Activated CD8-positive, alpha-beta memory T cell treated with anti-CD3 and anti-CD28 coated beads, Interleukin-2, amount 10 ng/mL, durations not matched to agents 7 days and 5 days (primary cell): ENCODE results near the gene SLC23A2. TPM values are rescaled to one million over a fixed set of nuclear protein-coding genes. Genes with fewer than 3 reads are reported as not detected.

Experiments
- ATAC-seq: fragments of 150-1000 bp; cut with Tn5 transposase; one replicate; pipeline ENCODE4 v1.10.0; 2021; ENCODE audit warnings: moderate library complexity
- CTCF ChIA-PET: fragments of 350-600 bp; sonication (Branson Sonifier 250); formaldehyde crosslinking; loops from one replicate; lab custom pipeline; 2021; ENCODE audit warnings: antibody characterized with exemption; lab: Charles Lee
- DNase-seq: peaks from one replicate; pipeline ENCODE4 v3.0.0-alpha.2; 2020
- H3K27ac Mint-ChIP-seq: one replicate; pipeline ENCODE4 v1.8.0; 2021; ENCODE audit warnings: mild to moderate bottlenecking, mixed read lengths
- H3K27me3 Mint-ChIP-seq: one replicate; pipeline ENCODE4 v1.8.0; 2021; ENCODE audit warnings: mixed read lengths
- H3K36me3 Mint-ChIP-seq: one replicate; pipeline ENCODE4 v1.8.0; 2021; ENCODE audit warnings: mild to moderate bottlenecking, mixed read lengths
- H3K4me1 Mint-ChIP-seq: one replicate; pipeline ENCODE4 v1.8.0; 2021; ENCODE audit warnings: mixed read lengths
- H3K4me3 Mint-ChIP-seq: one replicate; pipeline ENCODE4 v1.8.0; 2021; ENCODE audit warnings: mild to moderate bottlenecking, moderate library complexity, mixed read lengths
- H3K9me3 Mint-ChIP-seq: one replicate; pipeline ENCODE4 v1.8.0; 2022; ENCODE audit warnings: low read depth, mixed read lengths
- total RNA-seq, 2 experiments: library from RNA; stranded (reverse); gene quantifications; one replicate each; pipeline ENCODE4 v1.2.3, GENCODE V29; 2021

The SLC23A2 gene
- total RNA-seq, 2 experiments from 2014 or later, result 16.1 to 16.5 TPM

- ATAC-seq, result no peak
- CTCF ChIA-PET, result interaction anchor here (2.1 kb wide), 1 partner anchor 181 kb away, joined by 6 read pairs; no protein-coding TSS in a partner anchor
- H3K36me3 Mint-ChIP-seq, result peaks cover 6% of the 10 kb centered on the region
- peaks cover 5% of the 10 kb centered on the region for H3K9me3 Mint-ChIP-seq
- no peak for DNase-seq
- no peak overlapping the region for H3K27ac Mint-ChIP-seq
- no peaks in the 10 kb centered on the region for H3K27me3 Mint-ChIP-seq
- H3K4me3 Mint-ChIP-seq, result no peak overlapping the region
- H3K4me1 Mint-ChIP-seq, result peaks cover 21% of the 10 kb centered on the region
These were observed 50.0 kb downstream of the SLC23A2 start for GRCh38 chr20:4951299-4951698.

DNA sequence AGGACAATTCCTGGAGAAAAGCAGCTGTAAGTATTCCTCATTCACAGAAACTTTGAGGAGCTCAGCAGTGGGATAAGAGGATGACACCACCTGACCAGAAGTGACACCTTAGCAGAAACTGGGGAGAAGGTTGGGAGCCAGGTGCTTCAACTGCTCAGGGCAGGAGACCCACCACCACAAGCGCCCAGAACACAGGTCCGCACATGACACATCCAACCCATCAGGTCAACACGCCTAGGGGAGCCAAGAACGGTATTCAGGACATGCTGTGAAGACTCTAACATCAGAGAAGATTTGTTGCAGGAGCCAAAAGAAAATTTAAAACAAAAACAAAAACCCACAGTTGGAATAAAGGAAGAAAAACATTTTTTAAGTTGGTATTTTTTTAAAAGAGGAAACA, 50.5 kb downstream of the SLC23A2 start:
- no peak overlapping the region for H3K4me3 Mint-ChIP-seq
- CTCF ChIA-PET, result interaction anchor here (0.7 to 2.1 kb wide), 5 partner anchors 13 to 210 kb away, joined by 3 to 6 read pairs (median 4); no protein-coding TSS in a partner anchor

GRCh38 chr20:4950437-4950836, 50.9 kb downstream of the SLC23A2 start:
- Mint-ChIP-seq H3K27ac (peak overlapping the region; percentile 30), H3K4me3 (no peak overlapping the region), H3K36me3 (peaks cover 6% of the 10 kb centered on the region), H3K27me3 (no peaks in the 10 kb centered on the region), H3K4me1 (peaks cover 18% of the 10 kb centered on the region), H3K9me3 (peaks cover 5% of the 10 kb centered on the region)
- CTCF ChIA-PET, result interaction anchor here (0.7 to 2.1 kb wide), 9 partner anchors 13 to 209 kb away, joined by 3 to 6 read pairs (median 4); no protein-coding TSS in a partner anchor
- ATAC-seq, result no peak
- DNase-seq, result no peak

More for the DNA sequence above, 50.5 kb downstream of the SLC23A2 start:
- Mint-ChIP-seq H3K27me3 (no peaks in the 10 kb centered on the region), H3K9me3 (peaks cover 5% of the 10 kb centered on the region), H3K36me3 (peaks cover 6% of the 10 kb centered on the region), H3K4me1 (peaks cover 18% of the 10 kb centered on the region), H3K27ac (no peak overlapping the region)
- ATAC-seq (no peak), DNase-seq (no peak)

DNA sequence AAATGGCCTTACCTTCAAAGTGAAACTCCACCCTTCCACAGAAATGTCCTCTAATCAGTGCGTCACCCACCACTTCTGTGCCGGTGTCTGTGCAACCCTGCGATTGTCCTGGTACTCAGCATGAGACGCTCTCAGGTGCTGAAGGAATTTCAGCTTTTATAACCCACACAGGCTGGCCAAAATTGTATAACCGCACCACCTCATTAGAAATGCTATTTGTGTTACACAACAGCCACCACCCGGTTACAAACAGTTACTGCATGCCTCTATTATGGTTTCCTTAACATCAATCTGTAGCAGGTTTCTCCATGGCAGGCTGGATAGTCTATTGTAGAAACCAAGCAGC, 51.5 kb downstream of the SLC23A2 start:
- Mint-ChIP-seq H3K4me1 (peaks cover 18% of the 10 kb centered on the region), H3K4me3 (peak overlapping the region; percentile 19), H3K27ac (no peak overlapping the region), H3K36me3 (peaks cover 6% of the 10 kb centered on the region), H3K27me3 (no peaks in the 10 kb centered on the region), H3K9me3 (peaks cover 5% of the 10 kb centered on the region)
- CTCF ChIA-PET, result interaction anchor here (0.7 to 2.1 kb wide), 11 partner anchors 9 to 180 kb away, joined by 3 to 6 read pairs (median 3); no protein-coding TSS in a partner anchor
- DNase-seq (peak; percentile 42), ATAC-seq (peak; percentile 45)

DNA sequence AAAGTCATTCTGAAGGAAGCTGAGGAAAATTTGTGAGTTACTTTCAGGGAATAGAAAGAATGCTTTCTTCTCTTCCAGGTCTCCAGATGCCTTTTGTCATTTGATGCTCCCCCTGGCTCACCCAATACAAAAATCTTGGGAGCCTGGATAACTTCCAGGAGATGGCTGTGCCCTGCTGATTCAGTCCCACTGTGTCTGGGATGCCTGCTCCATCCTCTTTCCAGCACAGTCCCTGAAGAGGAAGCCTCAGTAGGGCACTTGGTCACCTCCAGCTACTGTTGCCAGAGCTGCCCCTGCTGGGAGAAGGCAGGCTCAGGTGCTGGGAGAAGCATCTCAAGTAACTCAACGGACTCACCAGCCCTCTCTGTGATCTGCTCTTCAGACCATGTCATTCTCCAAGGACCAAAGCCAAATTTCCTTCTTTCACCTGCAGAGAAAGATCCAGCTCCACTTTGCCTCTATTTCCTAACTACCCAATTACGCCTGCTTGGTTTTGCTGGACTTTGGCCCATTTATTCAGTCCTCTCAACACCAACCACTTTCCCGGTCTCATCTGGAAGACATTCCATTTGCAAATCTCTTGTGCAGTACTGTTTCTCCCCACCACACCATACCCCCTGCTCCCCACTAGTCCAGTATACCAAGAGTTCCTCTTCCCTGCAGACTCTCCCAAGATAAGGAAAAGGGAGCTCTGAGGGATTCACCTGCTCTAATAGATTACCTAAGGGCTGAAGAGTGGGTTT, 53.3 kb downstream of the SLC23A2 start:
- ATAC-seq, result no peak
- Mint-ChIP-seq H3K27me3 (no peaks in the 10 kb centered on the region), H3K27ac (no peak overlapping the region), H3K4me1 (peaks cover 18% of the 10 kb centered on the region), H3K4me3 (no peak overlapping the region), H3K9me3 (peaks cover 5% of the 10 kb centered on the region), H3K36me3 (peaks cover 6% of the 10 kb centered on the region)
- CTCF ChIA-PET, result interaction anchor here (0.6 to 1.6 kb wide), 4 partner anchors 8 to 1322 kb away, joined by 3 read pairs; no protein-coding TSS in a partner anchor
- DNase-seq, result no peak

DNA sequence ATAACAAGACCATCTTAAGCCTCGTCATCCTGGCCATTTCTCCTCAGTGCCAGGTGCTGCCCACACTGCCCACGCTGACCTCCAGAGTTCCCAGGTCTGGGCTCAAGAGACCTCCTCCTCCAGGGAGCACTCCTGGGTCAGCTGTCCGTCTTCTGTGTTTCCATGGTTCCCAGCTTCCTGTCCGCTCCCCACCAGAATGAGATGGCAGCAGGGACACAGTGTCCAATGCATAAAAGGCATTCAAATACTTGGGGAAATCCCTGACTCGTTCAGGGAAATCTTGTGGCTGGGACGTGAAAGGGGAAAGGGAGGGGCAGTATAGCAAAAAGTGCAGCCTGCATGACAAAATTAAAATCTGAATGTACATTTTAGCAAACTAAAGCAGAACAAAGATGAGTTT, 54.3 kb downstream of the SLC23A2 start:
- ATAC-seq, result no peak
- CTCF ChIA-PET, result interaction anchor here (1.2 kb wide), 1 partner anchor 9 kb away, joined by 3 read pairs; no protein-coding TSS in a partner anchor

GRCh38 chr20:4946585-4946984, 54.7 kb downstream of the SLC23A2 start:
- CTCF ChIA-PET, result no interaction called here
- Mint-ChIP-seq H3K27ac (no peak overlapping the region), H3K9me3 (no peaks in the 10 kb centered on the region), H3K4me1 (peaks cover 22% of the 10 kb centered on the region), H3K4me3 (no peak overlapping the region), H3K36me3 (peaks cover 1% of the 10 kb centered on the region), H3K27me3 (no peaks in the 10 kb centered on the region)
- ATAC-seq (no peak), DNase-seq (no peak)

More for the DNA sequence above, 54.3 kb downstream of the SLC23A2 start:
- DNase-seq, result no peak
- no peak overlapping the region for H3K4me3 Mint-ChIP-seq
- peaks cover 1% of the 10 kb centered on the region for H3K36me3 Mint-ChIP-seq
- H3K4me1 Mint-ChIP-seq, result peaks cover 22% of the 10 kb centered on the region
- H3K9me3 Mint-ChIP-seq, result peaks cover under 1% of the 10 kb centered on the region
- H3K27me3 Mint-ChIP-seq, result no peaks in the 10 kb centered on the region
- H3K27ac Mint-ChIP-seq, result no peak overlapping the region

GRCh38 chr20:4944518-4945313, 56.6 kb downstream of the SLC23A2 start:
- H3K9me3 Mint-ChIP-seq, result no peaks in the 10 kb centered on the region
- H3K4me1 Mint-ChIP-seq, result peaks cover 17% of the 10 kb centered on the region
- no peak overlapping the region for H3K4me3 Mint-ChIP-seq
- ATAC-seq (no peak), DNase-seq (no peak)
- H3K36me3 Mint-ChIP-seq, result peaks cover 1% of the 10 kb centered on the region
- no peak overlapping the region for H3K27ac Mint-ChIP-seq
- CTCF ChIA-PET, result interaction anchor here (0.7 to 1.1 kb wide), 2 partner anchors 11 to 212 kb away, joined by 4 read pairs; no protein-coding TSS in a partner anchor
- no peaks in the 10 kb centered on the region for H3K27me3 Mint-ChIP-seq

DNA sequence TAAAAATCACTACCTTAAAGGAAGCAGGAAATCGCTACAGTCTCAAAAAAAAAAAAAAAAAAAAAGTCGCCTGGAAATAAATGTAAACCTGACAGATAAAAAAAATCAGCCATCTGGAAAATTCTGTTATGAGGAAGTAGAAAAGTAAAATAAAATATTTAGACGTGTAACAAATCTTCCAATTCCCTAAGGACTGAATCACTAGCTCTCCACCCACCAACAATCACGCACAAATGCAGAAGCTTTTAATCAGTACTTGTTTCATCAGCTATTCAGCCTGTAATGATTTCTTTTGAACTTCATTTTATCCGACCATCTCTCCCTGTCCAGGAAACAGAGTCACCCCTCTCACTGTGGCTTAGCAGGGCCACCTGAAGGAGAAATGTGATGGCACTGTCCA, 59.0 kb downstream of the SLC23A2 start:
- no peak for ATAC-seq
- H3K4me3 Mint-ChIP-seq, result no peak overlapping the region
- H3K36me3 Mint-ChIP-seq, result no peaks in the 10 kb centered on the region
- CTCF ChIA-PET, result interaction anchor here (0.8 kb wide), 1 partner anchor 201 kb away, joined by 3 read pairs; no protein-coding TSS in a partner anchor
- H3K4me1 Mint-ChIP-seq, result peaks cover 10% of the 10 kb centered on the region
- H3K9me3 Mint-ChIP-seq, result no peaks in the 10 kb centered on the region
- no peak overlapping the region for H3K27ac Mint-ChIP-seq
- no peak for DNase-seq
- no peaks in the 10 kb centered on the region for H3K27me3 Mint-ChIP-seq

DNA sequence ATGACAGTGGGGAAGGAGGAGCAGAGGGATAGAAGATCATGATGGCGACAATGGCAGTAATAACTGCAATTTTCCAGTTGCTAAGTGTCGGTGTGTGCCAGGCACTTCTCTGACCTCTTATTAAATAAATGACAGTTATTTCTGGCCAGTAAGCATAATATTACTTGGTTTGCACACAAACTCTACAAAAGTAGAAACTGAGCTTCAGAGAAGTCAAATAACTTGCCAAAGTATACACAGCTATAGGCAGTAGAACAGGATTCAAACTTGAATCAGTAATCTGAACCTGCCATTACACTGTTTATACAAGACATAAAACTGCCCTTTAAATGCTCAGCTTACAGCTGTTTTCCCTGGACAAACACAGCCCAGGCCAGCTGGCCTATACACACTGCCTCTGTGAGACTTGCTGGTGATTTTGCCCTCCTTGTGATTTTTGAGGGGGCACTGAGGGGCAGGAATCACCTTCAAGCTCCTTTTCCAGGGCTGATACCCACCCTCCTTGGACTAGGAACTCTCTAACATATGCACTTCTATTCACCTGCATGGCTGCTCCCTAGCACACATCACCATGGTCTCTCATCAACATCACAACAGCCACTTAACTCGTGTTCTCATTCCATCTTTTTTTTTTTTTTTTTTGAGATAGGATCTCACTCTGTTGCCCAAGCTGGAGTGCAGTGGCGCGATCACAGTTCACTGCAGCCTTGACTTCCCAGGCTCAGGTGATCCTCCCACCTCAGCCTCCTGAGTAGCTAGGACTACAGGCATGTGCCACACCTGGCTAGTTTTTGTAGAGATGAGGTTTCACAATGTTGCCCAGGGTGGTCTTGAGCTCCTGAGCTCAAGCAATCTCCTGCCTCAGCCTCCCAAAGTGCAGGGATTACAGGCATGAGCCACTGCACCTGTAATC, 63.6 kb downstream of the SLC23A2 start:
- Mint-ChIP-seq H3K27ac (no peak overlapping the region), H3K4me3 (no peak overlapping the region), H3K4me1 (peaks cover 5% of the 10 kb centered on the region), H3K27me3 (no peaks in the 10 kb centered on the region), H3K36me3 (no peaks in the 10 kb centered on the region), H3K9me3 (no peaks in the 10 kb centered on the region)
- CTCF ChIA-PET, result interaction anchor here (0.7 to 1.4 kb wide), 4 partner anchors 10 to 387 kb away, joined by 3 to 5 read pairs (median 4); no protein-coding TSS in a partner anchor
- ATAC-seq (no peak), DNase-seq (no peak)

GRCh38 chr20:4936851-4937406, 64.4 kb downstream of the SLC23A2 start:
- no peak for ATAC-seq
- CTCF ChIA-PET, result interaction anchor here (0.7 to 1.4 kb wide), 3 partner anchors 9 to 286 kb away, joined by 3 to 5 read pairs (median 3); no protein-coding TSS in a partner anchor
- peaks cover 2% of the 10 kb centered on the region for H3K4me1 Mint-ChIP-seq

DNA sequence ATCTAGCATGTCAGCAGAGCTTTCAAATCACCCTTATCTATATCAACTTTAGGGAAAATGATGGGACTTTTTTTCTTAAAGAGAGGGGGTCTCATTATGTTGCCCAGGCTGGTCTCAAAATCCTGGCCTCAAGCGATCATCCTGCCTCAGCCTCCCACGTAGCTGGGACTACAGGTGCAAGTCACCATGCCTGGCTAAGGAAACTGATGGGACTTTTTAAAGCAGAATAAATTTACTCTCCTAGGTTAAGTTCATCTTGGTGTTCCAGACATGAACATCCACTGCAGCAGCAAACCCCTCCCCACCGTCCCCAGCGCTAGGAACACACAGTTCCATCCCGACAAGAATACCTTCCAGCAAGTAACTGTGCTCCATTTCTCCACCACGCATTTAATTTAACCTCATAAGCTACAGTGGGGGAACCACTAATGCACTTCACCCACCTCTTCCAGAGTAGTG, 64.9 kb downstream of the SLC23A2 start:
- ATAC-seq (no peak), DNase-seq (no peak)
- no peaks in the 10 kb centered on the region for H3K27me3 Mint-ChIP-seq
- H3K4me1 Mint-ChIP-seq, result peaks cover 2% of the 10 kb centered on the region
- H3K9me3 Mint-ChIP-seq, result no peaks in the 10 kb centered on the region
- H3K36me3 Mint-ChIP-seq, result no peaks in the 10 kb centered on the region
- no peak overlapping the region for H3K4me3 Mint-ChIP-seq
- no peak overlapping the region for H3K27ac Mint-ChIP-seq
- CTCF ChIA-PET, result interaction anchor here (0.7 to 1.0 kb wide), 2 partner anchors 174 to 286 kb away, joined by 3 read pairs; no protein-coding TSS in a partner anchor

More at GRCh38 chr20:4936851-4937406, 64.4 kb downstream of the SLC23A2 start:
- Mint-ChIP-seq H3K27me3 (no peaks in the 10 kb centered on the region), H3K9me3 (no peaks in the 10 kb centered on the region), H3K27ac (no peak overlapping the region), H3K36me3 (no peaks in the 10 kb centered on the region), H3K4me3 (no peak overlapping the region)
- no peak for DNase-seq
